Measurements from ENCODE around the gene AFAP1L1. TPM values are rescaled to one million over a fixed set of nuclear protein-coding genes. Genes with fewer than 3 reads are reported as not detected.

The AFAP1L1 gene
- total RNA-seq, 1 experiment from 2014 or later = 10.3 TPM

DNA sequence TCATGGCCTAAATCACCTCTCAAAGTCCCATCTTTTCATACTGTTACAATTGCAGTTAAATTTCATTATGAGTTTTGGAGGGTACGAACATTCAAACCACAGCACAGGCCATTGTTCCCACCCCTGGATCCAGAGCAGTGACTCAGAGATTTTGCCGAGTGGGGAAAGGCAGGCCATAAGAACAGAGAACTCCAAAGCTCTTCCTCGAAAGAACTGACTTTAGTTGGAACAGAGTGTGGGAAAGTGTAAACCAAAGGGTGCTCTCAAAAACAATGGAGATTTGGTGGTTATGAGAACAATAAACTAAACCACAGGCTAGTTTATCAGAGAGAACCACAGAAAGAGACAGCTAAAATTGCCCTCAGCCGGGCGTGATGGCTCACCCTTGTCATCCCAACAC is 54.2 kb downstream of the AFAP1L1 start:
- H3K27ac Mint-ChIP-seq (ENCODE audit: unreplicated experiment) = no peak overlapping the region
- CTCF ChIA-PET = interaction anchor here (1.6 kb wide), 1 partner anchor 20 kb away, joined by 3 read pairs; the partner anchor contains the start of gene GRPEL2
- no peak for TF ChIP-seq CTCF (IDR thresholded peaks at IDR 0.05; ENCODE audit: unreplicated experiment)
- H3K9me3 Mint-ChIP-seq (ENCODE audit: low read depth, unreplicated experiment) = no peaks in the 10 kb centered on the region
- peaks cover 9% of the 10 kb centered on the region for H3K4me1 Mint-ChIP-seq (ENCODE audit: low read depth, unreplicated experiment)
- no TSS peak for BruUV-seq (replicated peaks)
- intact Hi-C loops (cut with micrococcal nuclease; ENCODE audit: unreplicated experiment) = no loop called here
- DNase-seq = no peak
- H3K4me3 Mint-ChIP-seq (ENCODE audit: low read depth, unreplicated experiment) = no peak overlapping the region
- peaks cover under 1% of the 10 kb centered on the region for H3K36me3 Mint-ChIP-seq (ENCODE audit: insufficient read depth, unreplicated experiment)
- no peaks in the 10 kb centered on the region for H3K27me3 Mint-ChIP-seq (ENCODE audit: unreplicated experiment)

DNA sequence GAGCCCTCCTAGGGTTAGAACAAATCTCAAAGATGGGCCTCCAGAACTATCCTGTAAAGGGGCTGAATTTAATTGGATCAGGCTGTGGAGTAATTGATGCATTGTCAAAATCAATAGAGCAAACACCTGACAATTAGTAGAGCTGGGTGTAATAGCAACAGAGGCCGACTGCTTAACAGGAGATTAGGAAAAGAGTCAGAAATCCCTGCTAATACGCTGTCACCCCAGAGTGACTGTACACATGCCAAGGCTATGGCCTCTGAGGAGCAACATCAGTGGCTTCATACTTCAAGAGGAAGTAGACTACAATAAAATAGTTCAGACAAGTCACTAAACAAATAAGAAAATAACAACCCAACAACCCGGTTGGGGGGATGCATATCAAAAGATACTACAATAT is 55.0 kb downstream of the AFAP1L1 start:
- peak; percentile 20 for DNase-seq
- TF ChIP-seq CTCF (IDR thresholded peaks at IDR 0.05; ENCODE audit: unreplicated experiment) = no peak
- no peaks in the 10 kb centered on the region for H3K36me3 Mint-ChIP-seq (ENCODE audit: insufficient read depth, unreplicated experiment)
- no TSS peak for BruUV-seq (replicated peaks)
- no peaks in the 10 kb centered on the region for H3K27me3 Mint-ChIP-seq (ENCODE audit: unreplicated experiment)
- H3K27ac Mint-ChIP-seq (ENCODE audit: unreplicated experiment) = no peak overlapping the region
- H3K4me3 Mint-ChIP-seq (ENCODE audit: low read depth, unreplicated experiment) = no peak overlapping the region
- H3K4me1 Mint-ChIP-seq (ENCODE audit: low read depth, unreplicated experiment) = peaks cover 6% of the 10 kb centered on the region
- intact Hi-C loops (cut with micrococcal nuclease; ENCODE audit: unreplicated experiment) = no loop called here
- CTCF ChIA-PET = interaction anchor here (1.6 kb wide), 1 partner anchor 19 kb away, joined by 3 read pairs; the partner anchor contains the start of gene GRPEL2
- no peaks in the 10 kb centered on the region for H3K9me3 Mint-ChIP-seq (ENCODE audit: low read depth, unreplicated experiment)

DNA sequence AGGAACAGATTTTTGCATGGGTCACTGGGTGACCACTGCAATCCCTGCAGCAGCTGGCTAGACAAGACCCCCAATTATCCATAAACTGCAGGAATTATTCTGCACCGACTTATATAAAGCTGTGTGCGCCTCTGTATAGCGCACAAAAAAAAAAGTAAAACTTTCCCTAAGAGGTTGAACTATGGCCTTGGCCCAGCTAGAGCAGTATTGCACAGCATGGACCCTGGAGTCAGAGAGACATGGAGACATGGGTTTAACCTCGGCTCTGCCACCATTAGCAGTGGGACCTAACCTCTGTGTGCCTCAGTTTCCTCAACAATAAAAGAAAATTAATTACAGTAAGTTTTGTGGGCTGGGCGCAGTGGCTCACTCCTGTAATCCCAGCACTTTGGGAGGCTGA is 56.5 kb downstream of the AFAP1L1 start:
- H3K9me3 Mint-ChIP-seq (ENCODE audit: low read depth, unreplicated experiment) = no peaks in the 10 kb centered on the region
- BruUV-seq (replicated peaks) = no TSS peak
- CTCF ChIA-PET = no interaction called here

DNA sequence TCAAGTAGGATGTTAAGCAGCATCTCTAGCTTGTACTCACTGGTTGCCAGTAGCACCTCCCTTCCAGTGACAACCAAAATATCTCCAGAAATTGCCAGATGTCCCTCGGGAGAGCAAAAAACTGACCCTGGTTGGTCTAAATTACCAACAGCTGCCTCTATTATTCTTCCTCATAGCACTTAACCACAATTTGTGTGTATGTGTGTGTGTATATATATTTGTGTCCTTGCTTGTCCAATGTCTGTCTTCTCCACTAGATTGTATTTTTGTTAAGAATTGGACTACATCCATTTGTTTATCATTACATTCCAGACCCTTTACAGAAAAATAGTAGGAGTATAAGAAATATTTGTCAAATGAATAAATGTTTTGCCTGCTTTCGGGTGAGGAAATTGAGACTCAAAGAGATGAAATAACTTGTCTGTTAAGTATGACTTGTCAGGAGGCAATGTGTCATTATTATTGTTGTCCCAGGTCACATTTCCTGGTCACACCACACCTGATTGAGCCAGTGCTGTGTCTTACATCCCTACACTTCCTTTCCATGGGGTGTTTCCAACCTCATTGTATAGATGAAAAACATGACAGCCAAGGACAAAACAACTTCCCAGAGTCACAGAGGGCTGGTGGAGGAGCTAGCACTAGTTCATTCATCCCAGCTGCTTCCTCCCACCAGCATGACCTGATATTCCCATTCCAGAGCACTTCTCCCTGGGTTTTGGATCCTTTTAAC is 62.2 kb downstream of the AFAP1L1 start:
- no peak for DNase-seq
- Mint-ChIP-seq H3K4me3 (ENCODE audit: low read depth, unreplicated experiment) (no peak overlapping the region), H3K27ac (ENCODE audit: unreplicated experiment) (peak overlapping the region; percentile 9), H3K9me3 (ENCODE audit: low read depth, unreplicated experiment) (peaks cover 3% of the 10 kb centered on the region), H3K4me1 (ENCODE audit: low read depth, unreplicated experiment) (peaks cover 19% of the 10 kb centered on the region), H3K27me3 (ENCODE audit: unreplicated experiment) (no peaks in the 10 kb centered on the region), H3K36me3 (ENCODE audit: insufficient read depth, unreplicated experiment) (no peaks in the 10 kb centered on the region)
- BruUV-seq (replicated peaks) = no TSS peak
- intact Hi-C loops (cut with micrococcal nuclease; ENCODE audit: unreplicated experiment) = no loop called here
- CTCF ChIA-PET = interaction anchor here (1.0 to 1.2 kb wide), 2 partner anchors 11 to 102 kb away, joined by 3 read pairs; partner anchors contain the start of gene GRPEL2
- no peak for TF ChIP-seq CTCF (IDR thresholded peaks at IDR 0.05; ENCODE audit: unreplicated experiment)

More for the DNA sequence above, 56.5 kb downstream of the AFAP1L1 start:
- Mint-ChIP-seq H3K4me3 (ENCODE audit: low read depth, unreplicated experiment) (no peak overlapping the region), H3K27ac (ENCODE audit: unreplicated experiment) (no peak overlapping the region), H3K4me1 (ENCODE audit: low read depth, unreplicated experiment) (peaks cover 6% of the 10 kb centered on the region), H3K36me3 (ENCODE audit: insufficient read depth, unreplicated experiment) (no peaks in the 10 kb centered on the region), H3K27me3 (ENCODE audit: unreplicated experiment) (no peaks in the 10 kb centered on the region)
- TF ChIP-seq CTCF (IDR thresholded peaks at IDR 0.05; ENCODE audit: unreplicated experiment) = no peak
- intact Hi-C loops (cut with micrococcal nuclease; ENCODE audit: unreplicated experiment) = no loop called here
- DNase-seq = no peak
